HL-60 (cell line): ENCODE measurements around the gene AKAP13.

ENCODE experiments used
- CTCF ChIP-seq: IDR thresholded peaks from one replicate; pipeline ENCODE4 v1.5.1; 2011; ENCODE audit warnings: low read length, control low read depth, inconsistent platforms; ENCODE audit not compliant: insufficient read depth
- POLR2AphosphoS5 ChIP-seq: IDR thresholded peaks from 2 replicates; pipeline ENCODE4 v1.6.1; 2012; ENCODE audit warnings: low read depth
- REST ChIP-seq: IDR thresholded peaks from 2 replicates; pipeline ENCODE4 v1.6.1; 2012; ENCODE audit warnings: low read depth; ENCODE audit not compliant: insufficient replicate concordance

GRCh38 chr15:85399627-85400026 is 19.2 kb downstream of the AKAP13 start:
- TF ChIP-seq CTCF, result no peak
- no peak for TF ChIP-seq REST
- TF ChIP-seq POLR2AphosphoS5, result no peak
